GM23338 (cell line): ENCODE data around the gene TICAM2. TPM values are rescaled to one million over a fixed set of nuclear protein-coding genes. Genes with fewer than 3 reads are reported as not detected.

Experiments used
- ATAC-seq: fragments of 200-7000 bp; cut with Tn5 transposase; 3 replicates; pipeline ENCODE4 v1.9.1; 2020
- DNase-seq: peaks from one replicate; pipeline ENCODE4 v3.0.0-alpha.2; 2015; ENCODE audit warnings: low spot score
- H2AFZ ChIP-seq: fragments of 200-600 bp; sonication (generic); 2 replicates; pipeline ENCODE4 v1.8.0; 2016; ENCODE audit warnings: antibody characterized with exemption, mild to moderate bottlenecking, moderate library complexity
- H3F3A ChIP-seq: fragments of 200-600 bp; sonication (generic); replicated peaks from 2 replicates; pipeline ENCODE4 v1.8.0; 2017; ENCODE audit warnings: antibody characterized with exemption, mixed run types, low read depth
- H3K27ac ChIP-seq: fragments of 200-600 bp; sonication (generic); 2 replicates; pipeline ENCODE4 v1.6.1; 2016; ENCODE audit warnings: low read depth
- H3K27me3 ChIP-seq: fragments of 200-600 bp; sonication (generic); 2 replicates; pipeline ENCODE4 v1.8.0; 2016; ENCODE audit warnings: mild to moderate bottlenecking, mixed run types, moderate library complexity; ENCODE audit not compliant: insufficient read depth
- H3K36me3 ChIP-seq: fragments of 200-600 bp; sonication (generic); 2 replicates; pipeline ENCODE4 v1.8.0; 2016; ENCODE audit warnings: mild to moderate bottlenecking; ENCODE audit not compliant: insufficient read depth
- H3K4me1 ChIP-seq: fragments of 200-600 bp; sonication (generic); 2 replicates; pipeline ENCODE4 v1.8.0; 2016; ENCODE audit warnings: mild to moderate bottlenecking, moderate library complexity; ENCODE audit not compliant: insufficient read depth
- H3K4me2 ChIP-seq: fragments of 200-600 bp; sonication (generic); 2 replicates; pipeline ENCODE4 v1.7.1; 2017; ENCODE audit warnings: mixed run types
- H3K4me3 ChIP-seq: fragments of 200-600 bp; sonication (generic); 2 replicates; pipeline ENCODE4 v1.6.1; 2016; ENCODE audit warnings: mixed run types
- H3K79me2 ChIP-seq: fragments of 200-600 bp; sonication (generic); replicated peaks from 2 replicates; pipeline ENCODE4 v1.8.0; 2017; ENCODE audit warnings: mild to moderate bottlenecking; ENCODE audit not compliant: insufficient read depth
- H3K9me2 ChIP-seq: fragments of 200-600 bp; sonication (generic); 2 replicates; pipeline ENCODE4 v1.8.0; 2017; ENCODE audit not compliant: insufficient read depth
- H4K20me1 ChIP-seq: fragments of 200-600 bp; sonication (generic); replicated peaks from 2 replicates; pipeline ENCODE4 v1.8.0; 2017; ENCODE audit warnings: mild to moderate bottlenecking; ENCODE audit not compliant: insufficient read depth
- H3K27ac Mint-ChIP-seq: 2 replicates; pipeline ENCODE4 v1.8.0; 2020; ENCODE audit warnings: inconsistent platforms, mild to moderate bottlenecking, moderate library complexity, mixed read lengths
- H3K27me3 Mint-ChIP-seq: 3 replicates; pipeline ENCODE4 v1.8.0; 2022; ENCODE audit warnings: low read depth, mild to moderate bottlenecking, moderate library complexity, mixed read lengths, inconsistent platforms; ENCODE audit not compliant: insufficient read depth, poor library complexity
- H3K36me3 Mint-ChIP-seq: 3 replicates; pipeline ENCODE4 v1.8.0; 2021; ENCODE audit warnings: low read depth, mild to moderate bottlenecking, inconsistent platforms, moderate library complexity, mixed read lengths
- H3K4me1 Mint-ChIP-seq: 3 replicates; pipeline ENCODE4 v1.8.0; 2020; ENCODE audit warnings: mild to moderate bottlenecking, inconsistent platforms, mixed read lengths
- H3K4me3 Mint-ChIP-seq: 3 replicates; pipeline ENCODE4 v1.8.0; 2021; ENCODE audit warnings: moderate library complexity, mild to moderate bottlenecking, inconsistent platforms, mixed read lengths
- H3K9me3 Mint-ChIP-seq: 3 replicates; pipeline ENCODE4 v1.8.0; 2020; ENCODE audit warnings: moderate library complexity, mild to moderate bottlenecking, inconsistent platforms, mixed read lengths
- CREB1 ChIP-seq: fragments of 250-450 bp; sonication (Bioruptor Pico); IDR thresholded peaks from 2 replicates; pipeline ENCODE4 v1.5.0; 2020; ENCODE audit warnings: low read depth, mild to moderate bottlenecking, moderate library complexity
- EZH2 ChIP-seq: fragments of 200-600 bp; sonication (generic); IDR thresholded peaks from one replicate; pipeline ENCODE4 v1.8.0; 2017; ENCODE audit warnings: antibody characterized with exemption, mild to moderate bottlenecking, low read depth; ENCODE audit not compliant: unreplicated experiment
- EZH2phosphoT487 ChIP-seq: fragments of 200-600 bp; sonication (generic); IDR thresholded peaks from one replicate; pipeline ENCODE4 v1.8.1; 2018; ENCODE audit warnings: antibody characterized with exemption; ENCODE audit not compliant: unreplicated experiment
- JUNB ChIP-seq: IDR thresholded peaks from one replicate; pipeline ENCODE4 v1.6.1; 2016; ENCODE audit warnings: antibody characterized with exemption; ENCODE audit not compliant: unreplicated experiment
- NANOG ChIP-seq: IDR thresholded peaks from 2 replicates; pipeline ENCODE4 v1.6.1; 2016; ENCODE audit warnings: antibody characterized with exemption, borderline replicate concordance
- POLR2AphosphoS5 ChIP-seq: IDR thresholded peaks from 2 replicates; pipeline ENCODE4 v1.6.1; 2016; ENCODE audit warnings: antibody characterized with exemption, low read depth
- STAT1 ChIP-seq: IDR thresholded peaks from one replicate; pipeline ENCODE4 v1.6.1; 2016; ENCODE audit warnings: antibody characterized with exemption; ENCODE audit not compliant: unreplicated experiment
- ZNF114 ChIP-seq: fragments of 250-450 bp; sonication (Bioruptor Pico); IDR thresholded peaks from 2 replicates; pipeline ENCODE4 v1.5.0; 2020; ENCODE audit warnings: mild to moderate bottlenecking, moderate library complexity
- ZNF331 ChIP-seq: fragments of 250-450 bp; sonication (Bioruptor Pico); IDR thresholded peaks from 2 replicates; pipeline ENCODE4 v1.5.0; 2020; ENCODE audit warnings: low read depth, mild to moderate bottlenecking, moderate library complexity
- ZNF462 ChIP-seq: fragments of 250-450 bp; sonication (Bioruptor Pico); IDR thresholded peaks from 2 replicates; pipeline ENCODE4 v1.5.0; 2020; ENCODE audit warnings: mild to moderate bottlenecking, moderate library complexity
- polyA plus RNA-seq: library from polyadenylated mRNA; unstranded; fragments of >200 nt; fragmentation: Nextera tagmentation; extraction: Ambion mirVana; gene quantifications from 2 replicates; pipeline ENCODE4 v1.2.1, GENCODE V29; 2016
- total RNA-seq: library from RNA; depleted of rRNA; stranded (reverse); fragments of >200 nt; shearing (Covaris generic); gene quantifications from 2 replicates; pipeline ENCODE4 v1.2.3, GENCODE V29; 2014
- TF ChIP-seq, protein P1 (sequence below), 2 experiments: fragments of 200-600 bp in 1 of 2; sonication (generic) in 1 of 2; conservative IDR thresholded peaks; 2 replicates each; pipeline versions ENCODE4 v1.5.1 to v1.6.1; 2016 to 2017; ENCODE audit warnings: antibody characterized with exemption in 2 of 2, low read depth in 2 of 2, mild to moderate bottlenecking in 2 of 2, moderate library complexity in 1 of 2
- TF ChIP-seq, protein P2 (sequence below): IDR thresholded peaks from one replicate; pipeline ENCODE4 v1.6.1; 2018; ENCODE audit warnings: antibody characterized with exemption; ENCODE audit not compliant: unreplicated experiment

TICAM2 gene
- total and polyA plus RNA-seq, 2 experiments from 2014 or later: 1.0 TPM; not detected in 1

GRCh38 chr5:115641948-115642347, 39.7 kb upstream of the TICAM2 start:
- Mint-ChIP-seq H3K9me3 (no peaks in the 10 kb centered on the region), H3K4me1 (peaks cover 15% of the 10 kb centered on the region), H3K36me3 (no peaks in the 10 kb centered on the region), H3K4me3 (no peak overlapping the region), H3K27ac (no peak overlapping the region), H3K27me3 (peaks cover 3% of the 10 kb centered on the region)
- H3K27me3 ChIP-seq: no peaks in the 10 kb centered on the region
- 0 out of 2 replicates have a peak, but pooled peaks cover 5% of the 10 kb centered on the region for H3K9me2 ChIP-seq
- DNase-seq (no peak), ATAC-seq (no peak)
- no peaks in the 10 kb centered on the region for H3F3A ChIP-seq
- H3K4me2 ChIP-seq: no peak overlapping the region
- H3K4me3 ChIP-seq: no peak overlapping the region
- H3K27ac ChIP-seq: no peak overlapping the region
- TF ChIP-seq ZNF114 (CRISPR knock-in tag) (no peak), EZH2 (no peak)
- no peaks in the 10 kb centered on the region for H4K20me1 ChIP-seq
- no peaks in the 10 kb centered on the region for H3K79me2 ChIP-seq
- no peak overlapping the region for H2AFZ ChIP-seq
- peaks cover 3% of the 10 kb centered on the region; the same call in 1 of the 2 replicates for H3K4me1 ChIP-seq
- H3K36me3 ChIP-seq: no peaks in the 10 kb centered on the region

DNA sequence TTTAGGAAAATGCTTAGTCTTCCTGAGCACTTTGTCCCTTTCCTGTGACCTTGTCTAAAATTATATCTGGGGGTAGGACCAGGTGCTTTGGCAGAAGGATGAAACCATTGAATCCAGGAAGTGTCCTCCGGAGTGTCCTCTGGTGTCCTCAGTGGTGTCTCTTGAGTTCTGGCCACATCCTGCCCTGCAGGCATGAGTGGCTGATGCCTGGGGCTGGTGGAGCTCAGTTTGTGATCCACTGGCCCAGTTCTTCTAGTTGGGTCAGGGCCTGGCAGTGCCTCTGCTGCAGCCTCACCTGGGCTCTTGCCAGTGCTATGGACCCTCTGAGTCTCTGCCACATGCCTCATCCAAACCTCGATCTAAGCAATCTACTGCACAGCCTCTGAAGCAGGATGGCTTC, 38.0 kb upstream of the TICAM2 start:
- Histone ChIP-seq H3K9me2 (no peaks in the 10 kb centered on the region), H3K27me3 (no peaks in the 10 kb centered on the region), H3K4me2 (no peak overlapping the region), H2AFZ (peak overlapping the region; percentile 74; the same call in 1 of the 2 replicates), H3K27ac (no peak overlapping the region), H4K20me1 (no peaks in the 10 kb centered on the region), H3K4me3 (no peak overlapping the region), H3K36me3 (no peaks in the 10 kb centered on the region), H3K4me1 (peaks cover 18% of the 10 kb centered on the region), H3K79me2 (no peaks in the 10 kb centered on the region), H3F3A (no peaks in the 10 kb centered on the region)
- Mint-ChIP-seq H3K9me3 (no peaks in the 10 kb centered on the region), H3K4me3 (no peak overlapping the region), H3K27ac (no peak overlapping the region), H3K4me1 (peaks cover 32% of the 10 kb centered on the region), H3K27me3 (peaks cover 3% of the 10 kb centered on the region), H3K36me3 (no peaks in the 10 kb centered on the region)
- DNase-seq (no peak), ATAC-seq (no peak)
- TF ChIP-seq ZNF331 (CRISPR knock-in tag) (no peak), CREB1 (no peak), NANOG (no peak), ZNF114 (CRISPR knock-in tag) (no peak), ZNF462 (CRISPR knock-in tag) (no peak), EZH2phosphoT487 (no peak), JUNB (no peak), STAT1 (no peak), POLR2AphosphoS5 (no peak)
- TF ChIP-seq, protein P1, sequence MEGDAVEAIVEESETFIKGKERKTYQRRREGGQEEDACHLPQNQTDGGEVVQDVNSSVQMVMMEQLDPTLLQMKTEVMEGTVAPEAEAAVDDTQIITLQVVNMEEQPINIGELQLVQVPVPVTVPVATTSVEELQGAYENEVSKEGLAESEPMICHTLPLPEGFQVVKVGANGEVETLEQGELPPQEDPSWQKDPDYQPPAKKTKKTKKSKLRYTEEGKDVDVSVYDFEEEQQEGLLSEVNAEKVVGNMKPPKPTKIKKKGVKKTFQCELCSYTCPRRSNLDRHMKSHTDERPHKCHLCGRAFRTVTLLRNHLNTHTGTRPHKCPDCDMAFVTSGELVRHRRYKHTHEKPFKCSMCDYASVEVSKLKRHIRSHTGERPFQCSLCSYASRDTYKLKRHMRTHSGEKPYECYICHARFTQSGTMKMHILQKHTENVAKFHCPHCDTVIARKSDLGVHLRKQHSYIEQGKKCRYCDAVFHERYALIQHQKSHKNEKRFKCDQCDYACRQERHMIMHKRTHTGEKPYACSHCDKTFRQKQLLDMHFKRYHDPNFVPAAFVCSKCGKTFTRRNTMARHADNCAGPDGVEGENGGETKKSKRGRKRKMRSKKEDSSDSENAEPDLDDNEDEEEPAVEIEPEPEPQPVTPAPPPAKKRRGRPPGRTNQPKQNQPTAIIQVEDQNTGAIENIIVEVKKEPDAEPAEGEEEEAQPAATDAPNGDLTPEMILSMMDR (conservative IDR thresholded peaks at IDR 0.05; ENCODE audit: low read depth in 2 of 2): no peak
- TF ChIP-seq, protein P2, sequence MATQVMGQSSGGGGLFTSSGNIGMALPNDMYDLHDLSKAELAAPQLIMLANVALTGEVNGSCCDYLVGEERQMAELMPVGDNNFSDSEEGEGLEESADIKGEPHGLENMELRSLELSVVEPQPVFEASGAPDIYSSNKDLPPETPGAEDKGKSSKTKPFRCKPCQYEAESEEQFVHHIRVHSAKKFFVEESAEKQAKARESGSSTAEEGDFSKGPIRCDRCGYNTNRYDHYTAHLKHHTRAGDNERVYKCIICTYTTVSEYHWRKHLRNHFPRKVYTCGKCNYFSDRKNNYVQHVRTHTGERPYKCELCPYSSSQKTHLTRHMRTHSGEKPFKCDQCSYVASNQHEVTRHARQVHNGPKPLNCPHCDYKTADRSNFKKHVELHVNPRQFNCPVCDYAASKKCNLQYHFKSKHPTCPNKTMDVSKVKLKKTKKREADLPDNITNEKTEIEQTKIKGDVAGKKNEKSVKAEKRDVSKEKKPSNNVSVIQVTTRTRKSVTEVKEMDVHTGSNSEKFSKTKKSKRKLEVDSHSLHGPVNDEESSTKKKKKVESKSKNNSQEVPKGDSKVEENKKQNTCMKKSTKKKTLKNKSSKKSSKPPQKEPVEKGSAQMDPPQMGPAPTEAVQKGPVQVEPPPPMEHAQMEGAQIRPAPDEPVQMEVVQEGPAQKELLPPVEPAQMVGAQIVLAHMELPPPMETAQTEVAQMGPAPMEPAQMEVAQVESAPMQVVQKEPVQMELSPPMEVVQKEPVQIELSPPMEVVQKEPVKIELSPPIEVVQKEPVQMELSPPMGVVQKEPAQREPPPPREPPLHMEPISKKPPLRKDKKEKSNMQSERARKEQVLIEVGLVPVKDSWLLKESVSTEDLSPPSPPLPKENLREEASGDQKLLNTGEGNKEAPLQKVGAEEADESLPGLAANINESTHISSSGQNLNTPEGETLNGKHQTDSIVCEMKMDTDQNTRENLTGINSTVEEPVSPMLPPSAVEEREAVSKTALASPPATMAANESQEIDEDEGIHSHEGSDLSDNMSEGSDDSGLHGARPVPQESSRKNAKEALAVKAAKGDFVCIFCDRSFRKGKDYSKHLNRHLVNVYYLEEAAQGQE: no peak
